WTC11 (cell line): ENCODE measurements around the gene INSC. TPM values are rescaled to one million over a fixed set of nuclear protein-coding genes. Genes with fewer than 3 reads are reported as not detected.

Source experiments
- ATAC-seq: fragments of 200-7000 bp; cut with Tn5 transposase; 2 replicates; pipeline ENCODE4 v1.10.0; 2021; ENCODE audit warnings: mild to moderate bottlenecking, moderate library complexity
- CTCF ChIA-PET: fragments of 300-600 bp; sonication (Branson Sonifier 250); formaldehyde crosslinking; loops from one replicate; lab custom pipeline; 2021; ENCODE audit warnings: antibody characterized with exemption; lab: Charles Lee
- POLR2A ChIA-PET: fragments of 350-600 bp; sonication (Branson Sonifier 250); formaldehyde crosslinking; loops from one replicate; lab custom pipeline; 2021; ENCODE audit warnings: antibody characterized with exemption; lab: Charles Lee
- DNase-seq: peaks from one replicate; pipeline ENCODE4 v3.0.0; 2021; ENCODE audit warnings: low spot score
- H3K27ac Mint-ChIP-seq: 2 replicates; pipeline ENCODE4 v1.8.0; 2021; ENCODE audit warnings: mixed read lengths
- H3K27me3 Mint-ChIP-seq: 2 replicates; pipeline ENCODE4 v1.8.0; 2021; ENCODE audit warnings: low read depth, mild to moderate bottlenecking, moderate library complexity, mixed read lengths
- H3K36me3 Mint-ChIP-seq: 2 replicates; pipeline ENCODE4 v1.8.0; 2021; ENCODE audit warnings: mixed read lengths
- H3K4me1 Mint-ChIP-seq: 2 replicates; pipeline ENCODE4 v1.8.0; 2022; ENCODE audit warnings: mixed read lengths
- H3K4me3 Mint-ChIP-seq: 2 replicates; pipeline ENCODE4 v1.8.0; 2021; ENCODE audit warnings: mild to moderate bottlenecking, moderate library complexity, mixed read lengths
- H3K9me3 Mint-ChIP-seq: 2 replicates; pipeline ENCODE4 v1.8.0; 2021; ENCODE audit warnings: mixed read lengths
- CREB1 ChIP-seq: sonication (generic); formaldehyde crosslinking; IDR thresholded peaks from 2 replicates; pipeline ENCODE4 v1.8.0; 2023; ENCODE audit warnings: mild to moderate bottlenecking, missing genetic modification reagents
- E2F5 ChIP-seq: sonication (generic); formaldehyde crosslinking; IDR thresholded peaks from 2 replicates; pipeline ENCODE4 v1.8.1; 2022; ENCODE audit warnings: mild to moderate bottlenecking, moderate library complexity, missing genetic modification reagents
- ELF4 ChIP-seq: sonication (generic); formaldehyde crosslinking; IDR thresholded peaks from 2 replicates; pipeline ENCODE4 v1.8.1; 2022; ENCODE audit warnings: low read depth, mild to moderate bottlenecking, moderate library complexity, missing genetic modification reagents
- EMX1 ChIP-seq: fragments of 250-450 bp; sonication (Bioruptor Pico); IDR thresholded peaks from 2 replicates; pipeline ENCODE4 v1.8.0; 2021; ENCODE audit warnings: mild to moderate bottlenecking
- FOXP1 ChIP-seq: sonication (generic); formaldehyde crosslinking; IDR thresholded peaks from 2 replicates; pipeline ENCODE4 v1.8.0; 2022; ENCODE audit warnings: missing genetic modification reagents, mild to moderate bottlenecking, moderate library complexity, borderline replicate concordance
- FOXP4 ChIP-seq: sonication (generic); formaldehyde crosslinking; IDR thresholded peaks from 2 replicates; pipeline ENCODE4 v1.8.0; 2022; ENCODE audit warnings: mild to moderate bottlenecking, missing genetic modification reagents
- HMGXB4 ChIP-seq: sonication (generic); formaldehyde crosslinking; IDR thresholded peaks from 2 replicates; pipeline ENCODE4 v1.8.1; 2023; ENCODE audit warnings: mild to moderate bottlenecking, moderate library complexity, missing genetic modification reagents
- IRF2 ChIP-seq: sonication (generic); formaldehyde crosslinking; IDR thresholded peaks from 2 replicates; pipeline ENCODE4 v1.8.0; 2022; ENCODE audit warnings: low read depth, missing genetic modification reagents, borderline replicate concordance
- JAZF1 ChIP-seq: fragments of 250-450 bp; sonication (Bioruptor Pico); IDR thresholded peaks from 2 replicates; pipeline ENCODE4 v1.9.0; 2021; ENCODE audit warnings: moderate library complexity, mild to moderate bottlenecking, inconsistent platforms
- KAT7 ChIP-seq: sonication (generic); formaldehyde crosslinking; IDR thresholded peaks from 2 replicates; pipeline ENCODE4 v1.8.1; 2023; ENCODE audit warnings: missing genetic modification reagents, mild to moderate bottlenecking, borderline replicate concordance
- MYBL2 ChIP-seq: sonication (generic); formaldehyde crosslinking; IDR thresholded peaks from 2 replicates; pipeline ENCODE4 v1.8.1; 2023; ENCODE audit warnings: mild to moderate bottlenecking, moderate library complexity, missing genetic modification reagents
- NFE2L1 ChIP-seq: sonication (generic); formaldehyde crosslinking; IDR thresholded peaks from 2 replicates; pipeline ENCODE4 v1.8.1; 2023; ENCODE audit warnings: missing genetic modification reagents
- RORB ChIP-seq: fragments of 250-450 bp; sonication (Bioruptor Pico); IDR thresholded peaks from 2 replicates; pipeline ENCODE4 v1.9.0; 2021; ENCODE audit warnings: mild to moderate bottlenecking
- SP1 ChIP-seq: sonication (generic); formaldehyde crosslinking; conservative IDR thresholded peaks from 2 replicates; pipeline ENCODE4 v1.8.1; 2022; ENCODE audit warnings: missing genetic modification reagents
- USF1 ChIP-seq: sonication (generic); formaldehyde crosslinking; IDR thresholded peaks from 2 replicates; pipeline ENCODE4 v1.8.0; 2022; ENCODE audit warnings: mild to moderate bottlenecking, missing genetic modification reagents
- USF2 ChIP-seq: sonication (generic); formaldehyde crosslinking; IDR thresholded peaks from 2 replicates; pipeline ENCODE4 v1.8.1; 2023; ENCODE audit warnings: mild to moderate bottlenecking, missing genetic modification reagents, moderate library complexity
- ZNF232 ChIP-seq: sonication (generic); formaldehyde crosslinking; IDR thresholded peaks from 2 replicates; pipeline ENCODE4 v1.8.0; 2022; ENCODE audit warnings: mild to moderate bottlenecking, missing genetic modification reagents
- ZNF263 ChIP-seq: sonication (generic); formaldehyde crosslinking; IDR thresholded peaks from 2 replicates; pipeline ENCODE4 v1.8.1; 2022; ENCODE audit warnings: low read depth, mild to moderate bottlenecking, moderate library complexity, missing genetic modification reagents
- ZNF396 ChIP-seq: fragments of 250-450 bp; sonication (Bioruptor Pico); IDR thresholded peaks from 2 replicates; pipeline ENCODE4 v1.8.0; 2021; ENCODE audit warnings: mild to moderate bottlenecking, moderate library complexity, borderline replicate concordance
- total RNA-seq: library from RNA; stranded (reverse); gene quantifications from 3 replicates; pipeline ENCODE4 v1.2.3, GENCODE V29; 2021
- TF ChIP-seq, protein P1 (sequence below): sonication (generic); formaldehyde crosslinking; IDR thresholded peaks from 2 replicates; pipeline ENCODE4 v1.8.1; 2023; ENCODE audit warnings: mild to moderate bottlenecking, missing genetic modification reagents, moderate library complexity
- TF ChIP-seq, protein P2 (sequence below): sonication (generic); formaldehyde crosslinking; IDR thresholded peaks from 2 replicates; pipeline ENCODE4 v1.8.0; 2023; ENCODE audit warnings: missing genetic modification reagents, mild to moderate bottlenecking, borderline replicate concordance

INSC gene
- total RNA-seq, 1 experiment from 2014 or later: 0.44 TPM

DNA sequence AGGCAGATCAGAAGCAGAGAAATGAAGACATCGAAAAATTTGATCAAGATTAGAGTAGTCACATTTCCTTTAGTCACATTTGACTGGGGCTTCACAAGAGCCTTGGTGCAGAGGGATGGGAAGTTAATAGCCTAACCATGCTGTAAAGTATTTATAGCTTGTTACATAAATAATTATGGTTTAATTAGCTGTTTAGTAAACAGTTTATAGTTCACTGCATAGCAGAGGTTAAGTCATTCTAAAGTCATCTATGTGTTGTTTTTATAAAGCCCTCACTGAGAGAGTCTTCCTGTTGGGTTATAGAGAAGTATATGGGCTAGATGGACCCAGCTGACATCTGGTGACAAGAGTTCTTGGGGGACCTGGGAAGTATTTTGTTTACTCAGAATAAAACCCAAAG is 47.1 kb downstream of the INSC start:
- POLR2A ChIA-PET: no interaction called here
- Mint-ChIP-seq H3K27ac (no peak overlapping the region), H3K36me3 (no peaks in the 10 kb centered on the region), H3K27me3 (no peaks in the 10 kb centered on the region; the same call in 1 of the 2 replicates), H3K4me1 (no peaks in the 10 kb centered on the region), H3K9me3 (peaks cover 3% of the 10 kb centered on the region; the same call in 1 of the 2 replicates)
- DNase-seq: no peak
- CTCF ChIA-PET: interaction anchor here (1.0 to 1.4 kb wide), 2 partner anchors 61 to 87 kb away, joined by 4 read pairs; no protein-coding TSS in a partner anchor
- no peak for TF ChIP-seq ELF4 (CRISPR knock-in tag)
- TF ChIP-seq KAT7 (CRISPR knock-in tag): no peak
- TF ChIP-seq HMGXB4 (CRISPR knock-in tag): no peak
- TF ChIP-seq IRF2 (CRISPR knock-in tag): no peak
- TF ChIP-seq FOXP4 (CRISPR knock-in tag): no peak
- TF ChIP-seq FOXP1 (CRISPR knock-in tag): no peak
- no peak for TF ChIP-seq JAZF1 (CRISPR knock-in tag)
- TF ChIP-seq NFE2L1 (CRISPR knock-in tag): no peak
- no peak for TF ChIP-seq ZNF396 (CRISPR knock-in tag)
- TF ChIP-seq USF1 (CRISPR knock-in tag): no peak
- TF ChIP-seq, all 79 proteins: peak for 0
- no peak overlapping the region for H3K4me3 Mint-ChIP-seq
- no peak for ATAC-seq

DNA sequence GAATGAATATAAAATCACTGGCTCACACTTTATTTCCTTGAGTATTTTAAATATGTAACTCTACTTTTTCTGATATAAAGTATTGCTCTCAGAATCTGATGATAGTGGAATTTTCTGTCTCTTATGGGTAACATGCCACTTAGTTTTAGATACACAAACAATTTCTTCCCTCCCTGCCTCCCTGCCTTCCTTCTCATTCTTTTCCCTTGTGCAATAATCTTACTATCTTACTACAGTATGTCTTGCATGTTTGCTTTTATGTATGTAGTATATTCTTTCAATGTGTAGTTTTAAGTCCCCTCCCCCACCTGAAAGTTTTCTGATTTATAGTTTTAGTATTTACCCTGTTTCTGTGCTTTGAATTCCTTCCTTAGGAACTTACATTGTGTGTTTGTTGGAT is 48.4 kb downstream of the INSC start:
- Mint-ChIP-seq H3K4me1 (no peaks in the 10 kb centered on the region), H3K4me3 (no peak overlapping the region), H3K9me3 (peaks cover 3% of the 10 kb centered on the region; the same call in 1 of the 2 replicates), H3K36me3 (no peaks in the 10 kb centered on the region), H3K27me3 (no peaks in the 10 kb centered on the region; the same call in 1 of the 2 replicates), H3K27ac (no peak overlapping the region)
- CTCF ChIA-PET: no interaction called here
- TF ChIP-seq SP1 (no peak), E2F5 (CRISPR knock-in tag) (no peak)
- POLR2A ChIA-PET: no interaction called here
- ATAC-seq (no peak), DNase-seq (no peak)

- ChIA-PET CTCF (no interaction called here), POLR2A (no interaction called here)
- Mint-ChIP-seq H3K4me3 (no peak overlapping the region), H3K27me3 (no peaks in the 10 kb centered on the region; the same call in 1 of the 2 replicates), H3K36me3 (no peaks in the 10 kb centered on the region), H3K4me1 (no peaks in the 10 kb centered on the region), H3K9me3 (peaks cover 3% of the 10 kb centered on the region; the same call in 1 of the 2 replicates), H3K27ac (no peak overlapping the region)
- DNase-seq: no peak
- no peak for ATAC-seq
- TF ChIP-seq, protein P1, sequence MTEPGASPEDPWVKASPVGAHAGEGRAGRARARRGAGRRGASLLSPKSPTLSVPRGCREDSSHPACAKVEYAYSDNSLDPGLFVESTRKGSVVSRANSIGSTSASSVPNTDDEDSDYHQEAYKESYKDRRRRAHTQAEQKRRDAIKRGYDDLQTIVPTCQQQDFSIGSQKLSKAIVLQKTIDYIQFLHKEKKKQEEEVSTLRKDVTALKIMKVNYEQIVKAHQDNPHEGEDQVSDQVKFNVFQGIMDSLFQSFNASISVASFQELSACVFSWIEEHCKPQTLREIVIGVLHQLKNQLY (CRISPR knock-in tag): no peak
- TF ChIP-seq ZNF232 (CRISPR knock-in tag) (no peak), USF2 (CRISPR knock-in tag) (no peak), ZNF263 (CRISPR knock-in tag) (no peak), RORB (CRISPR knock-in tag) (no peak), IRF2 (CRISPR knock-in tag) (no peak), CREB1 (CRISPR knock-in tag) (no peak), MYBL2 (CRISPR knock-in tag) (no peak), EMX1 (no peak)
- TF ChIP-seq, protein P2, sequence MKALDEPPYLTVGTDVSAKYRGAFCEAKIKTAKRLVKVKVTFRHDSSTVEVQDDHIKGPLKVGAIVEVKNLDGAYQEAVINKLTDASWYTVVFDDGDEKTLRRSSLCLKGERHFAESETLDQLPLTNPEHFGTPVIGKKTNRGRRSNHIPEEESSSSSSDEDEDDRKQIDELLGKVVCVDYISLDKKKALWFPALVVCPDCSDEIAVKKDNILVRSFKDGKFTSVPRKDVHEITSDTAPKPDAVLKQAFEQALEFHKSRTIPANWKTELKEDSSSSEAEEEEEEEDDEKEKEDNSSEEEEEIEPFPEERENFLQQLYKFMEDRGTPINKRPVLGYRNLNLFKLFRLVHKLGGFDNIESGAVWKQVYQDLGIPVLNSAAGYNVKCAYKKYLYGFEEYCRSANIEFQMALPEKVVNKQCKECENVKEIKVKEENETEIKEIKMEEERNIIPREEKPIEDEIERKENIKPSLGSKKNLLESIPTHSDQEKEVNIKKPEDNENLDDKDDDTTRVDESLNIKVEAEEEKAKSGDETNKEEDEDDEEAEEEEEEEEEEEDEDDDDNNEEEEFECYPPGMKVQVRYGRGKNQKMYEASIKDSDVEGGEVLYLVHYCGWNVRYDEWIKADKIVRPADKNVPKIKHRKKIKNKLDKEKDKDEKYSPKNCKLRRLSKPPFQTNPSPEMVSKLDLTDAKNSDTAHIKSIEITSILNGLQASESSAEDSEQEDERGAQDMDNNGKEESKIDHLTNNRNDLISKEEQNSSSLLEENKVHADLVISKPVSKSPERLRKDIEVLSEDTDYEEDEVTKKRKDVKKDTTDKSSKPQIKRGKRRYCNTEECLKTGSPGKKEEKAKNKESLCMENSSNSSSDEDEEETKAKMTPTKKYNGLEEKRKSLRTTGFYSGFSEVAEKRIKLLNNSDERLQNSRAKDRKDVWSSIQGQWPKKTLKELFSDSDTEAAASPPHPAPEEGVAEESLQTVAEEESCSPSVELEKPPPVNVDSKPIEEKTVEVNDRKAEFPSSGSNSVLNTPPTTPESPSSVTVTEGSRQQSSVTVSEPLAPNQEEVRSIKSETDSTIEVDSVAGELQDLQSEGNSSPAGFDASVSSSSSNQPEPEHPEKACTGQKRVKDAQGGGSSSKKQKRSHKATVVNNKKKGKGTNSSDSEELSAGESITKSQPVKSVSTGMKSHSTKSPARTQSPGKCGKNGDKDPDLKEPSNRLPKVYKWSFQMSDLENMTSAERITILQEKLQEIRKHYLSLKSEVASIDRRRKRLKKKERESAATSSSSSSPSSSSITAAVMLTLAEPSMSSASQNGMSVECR: no peak
Observed at GRCh38 chr11:15166204-15166603, 51.5 kb downstream of the INSC start.
